Fibroblast of the aortic adventitia (primary cell): ENCODE results near the gene LGMN. TPM values are rescaled to one million over a fixed set of nuclear protein-coding genes. Genes with fewer than 3 reads are reported as not detected.

Source experiments
- DNase-seq: peaks from one replicate; pipeline ENCODE4 v3.0.0-alpha.2; 2010; ENCODE audit warnings: low read depth
- H3K4me3 ChIP-seq: 2 replicates; pipeline ENCODE4 v1.5.1; 2011; ENCODE audit warnings: low read depth, mild to moderate bottlenecking, control low read depth, low read length, moderate library complexity
- CTCF ChIP-seq: IDR thresholded peaks from 2 replicates; pipeline ENCODE4 v1.5.1; 2011; ENCODE audit warnings: mild to moderate bottlenecking, low read length, control low read depth, inconsistent platforms; ENCODE audit not compliant: insufficient read depth
- total RNA-seq: library from RNA; depleted of rRNA; stranded (reverse); fragments of >200 nt; gene quantifications from 2 replicates; pipeline ENCODE4 v1.2.3, GENCODE V29; 2012; ENCODE audit warnings: low replicate concordance

LGMN gene
- total RNA-seq = 28.6 and 44.0 TPM in 2 replicates

GRCh38 chr14:92748259-92749016, at the start of gene LGMN:
LGMN (minus strand) TSS chr14:92748627; CDS start chr14:92732786, 15,841 bp downstream.
- DNase-seq = peak; percentile 90
- H3K4me3 ChIP-seq = peak within 1 kb of the TSS; percentile 85
- TF ChIP-seq CTCF = no peak

GRCh38 chr14:92794961-92795360, 46.5 kb upstream of the LGMN start:
- no peak for DNase-seq
- H3K4me3 ChIP-seq = peak overlapping the region; percentile 98
- no peak for TF ChIP-seq CTCF

- DNase-seq = peak; percentile 24
- peak overlapping the region; percentile 98 for H3K4me3 ChIP-seq
- TF ChIP-seq CTCF = no peak
These were observed 46.1 kb upstream of the LGMN start for GRCh38 chr14:92794547-92794941.

GRCh38 chr14:92793709-92794546, 45.5 kb upstream of the LGMN start, which contains the start of gene GOLGA5:
GOLGA5 (plus strand) TSS chr14:92794305; CDS start chr14:92797438, 3,133 bp downstream.
- TF ChIP-seq CTCF = no peak
- peak; percentile 98 for DNase-seq
- peak within 1 kb of the TSS; percentile 98 for H3K4me3 ChIP-seq

GRCh38 chr14:92792885-92793284, 44.5 kb upstream of the LGMN start:
- no peak for TF ChIP-seq CTCF
- no peak for DNase-seq
- H3K4me3 ChIP-seq = no peak overlapping the region

GRCh38 chr14:92789457-92790089, 41.1 kb upstream of the LGMN start:
- H3K4me3 ChIP-seq = no peak overlapping the region
- DNase-seq = no peak

More at GRCh38 chr14:92789457-92790089, 41.1 kb upstream of the LGMN start:
- TF ChIP-seq CTCF = no peak
